IMR-90 (cell line): ENCODE results near the gene CCDC83. TPM values are rescaled to one million over a fixed set of nuclear protein-coding genes. Genes with fewer than 3 reads are reported as not detected.

Experiments used
- ATAC-seq: fragments of 200-7000 bp; cut with Tn5 transposase; 2 replicates; pipeline ENCODE4 v1.9.1; 2020; ENCODE audit warnings: low read depth, mild to moderate bottlenecking, moderate library complexity
- BruUV-seq: library from RNA; stranded (reverse); fragments of 400-500 nt; replicated peaks from 2 replicates; lab custom pipeline; 2021; lab: Mats Ljungman, UMichigan
- CTCF ChIA-PET: fragments of 300-600 bp; formaldehyde crosslinking; extraction: SDS; loops from one replicate; lab custom pipeline; 2021; ENCODE audit warnings: antibody characterized with exemption; lab: Yijun Ruan, JAX
- POLR2A ChIA-PET: fragments of 300-600 bp; sonication (Branson Sonifier 250); formaldehyde crosslinking; loops from one replicate; lab custom pipeline; 2022; ENCODE audit warnings: antibody characterized with exemption; ENCODE audit not compliant: unreplicated experiment; lab: Charles Lee
- DNase-seq: peaks from one replicate; pipeline ENCODE4 v3.0.0; 2013
- H2AFZ ChIP-seq: replicated peaks from 2 replicates; pipeline ENCODE3; 2013; ENCODE audit warnings: low read length, mild to moderate bottlenecking; ENCODE audit not compliant: poor library complexity
- H2AK5ac ChIP-seq: 2 replicates; pipeline ENCODE4 v1.6.1; 2013; ENCODE audit warnings: low read depth, low read length, inconsistent platforms
- H2AK9ac ChIP-seq: replicated peaks from 2 replicates; pipeline ENCODE3; 2013; ENCODE audit warnings: mild to moderate bottlenecking, low read depth, low read length, moderate library complexity; ENCODE audit not compliant: poor library complexity
- H2BK120ac ChIP-seq: 2 replicates; pipeline ENCODE4 v1.6.1; 2013; ENCODE audit warnings: low read depth, low read length, inconsistent platforms
- H2BK15ac ChIP-seq: 3 replicates; pipeline ENCODE4 v1.6.1; 2013; ENCODE audit warnings: low read depth, low read length, inconsistent platforms
- H2BK20ac ChIP-seq: 2 replicates; pipeline ENCODE4 v1.6.1; 2013; ENCODE audit warnings: low read depth, mild to moderate bottlenecking, inconsistent platforms, low read length, moderate library complexity
- H2BK5ac ChIP-seq: 2 replicates; pipeline ENCODE4 v1.6.1; 2013; ENCODE audit warnings: mild to moderate bottlenecking, low read depth, low read length, inconsistent platforms; ENCODE audit not compliant: poor library complexity, severe bottlenecking
- H3K14ac ChIP-seq: replicated peaks from 2 replicates; pipeline ENCODE4 v1.6.1; 2013; ENCODE audit warnings: low read depth, low read length, inconsistent platforms
- H3K18ac ChIP-seq: 2 replicates; pipeline ENCODE4 v1.6.1; 2013; ENCODE audit warnings: low read depth, low read length, control low read depth
- H3K23ac ChIP-seq: 2 replicates; pipeline ENCODE4 v1.6.1; 2013; ENCODE audit warnings: low read depth, low read length, inconsistent platforms
- H3K27ac ChIP-seq: 2 replicates; pipeline ENCODE4 v1.5.1; 2013; ENCODE audit warnings: mild to moderate bottlenecking, control low read depth, low read length; ENCODE audit not compliant: insufficient read depth
- H3K27me3 ChIP-seq: 2 replicates; pipeline ENCODE4 v1.6.1; 2013; ENCODE audit warnings: low read length; ENCODE audit not compliant: control insufficient read depth, insufficient read depth
- H3K36me3 ChIP-seq: 2 replicates; pipeline ENCODE4 v1.6.1; 2013; ENCODE audit warnings: low read length, mixed read lengths; ENCODE audit not compliant: control insufficient read depth, insufficient read depth
- H3K4ac ChIP-seq: 2 replicates; pipeline ENCODE4 v1.6.1; 2013; ENCODE audit warnings: low read depth, low read length, inconsistent platforms
- H3K4me1 ChIP-seq: 2 replicates; pipeline ENCODE4 v1.6.1; 2013; ENCODE audit warnings: low read length, mixed read lengths; ENCODE audit not compliant: control insufficient read depth, insufficient read depth
- H3K4me2 ChIP-seq: 2 replicates; pipeline ENCODE4 v1.6.1; 2013; ENCODE audit warnings: low read depth, mild to moderate bottlenecking, control low read depth, low read length, moderate library complexity
- H3K4me3 ChIP-seq: 2 replicates; pipeline ENCODE4 v1.5.1; 2013; ENCODE audit warnings: low read depth, mild to moderate bottlenecking, control low read depth, low read length, moderate library complexity; ENCODE audit not compliant: insufficient read depth
- H3K56ac ChIP-seq: 2 replicates; pipeline ENCODE4 v1.6.1; 2013; ENCODE audit warnings: low read length, inconsistent platforms; ENCODE audit not compliant: insufficient read depth; ENCODE audit errors: extremely low read depth
- H3K79me1 ChIP-seq, 2 experiments: 2 replicates each; pipeline ENCODE4 v1.6.1; 2013; ENCODE audit warnings: low read length in 2 of 2, inconsistent platforms in 1 of 2, low read depth in 1 of 2
- H3K9ac ChIP-seq: 2 replicates; pipeline ENCODE4 v1.6.1; 2013; ENCODE audit warnings: low read depth, low read length, control low read depth
- H3K9me1 ChIP-seq: 2 replicates; pipeline ENCODE4 v1.6.1; 2013; ENCODE audit warnings: low read length, inconsistent platforms; ENCODE audit not compliant: insufficient read depth
- H3K9me3 ChIP-seq: 2 replicates; pipeline ENCODE4 v1.6.1; 2013; ENCODE audit warnings: low read length; ENCODE audit not compliant: control insufficient read depth, insufficient read depth
- H4K20me1 ChIP-seq: 2 replicates; pipeline ENCODE4 v1.6.1; 2013; ENCODE audit warnings: low read length, inconsistent platforms; ENCODE audit not compliant: insufficient read depth
- H4K5ac ChIP-seq: 2 replicates; pipeline ENCODE4 v1.6.1; 2013; ENCODE audit warnings: mild to moderate bottlenecking, low read depth, low read length, control low read depth
- H4K8ac ChIP-seq, 2 experiments: 2 replicates each; pipeline ENCODE4 v1.6.1; 2013; ENCODE audit warnings: low read depth in 2 of 2, low read length in 2 of 2, control low read depth in 1 of 2, inconsistent platforms in 1 of 2
- H4K91ac ChIP-seq: 2 replicates; pipeline ENCODE4 v1.6.1; 2013; ENCODE audit warnings: low read depth, low read length, inconsistent platforms; ENCODE audit not compliant: insufficient read depth
- BHLHE40 ChIP-seq: fragments of 150-350 bp; IDR thresholded peaks from 2 replicates; pipeline ENCODE4 v1.6.1; 2016; ENCODE audit warnings: mild to moderate bottlenecking, low read depth, low read length
- CHD1 ChIP-seq: IDR thresholded peaks from 2 replicates; pipeline ENCODE4 v1.6.1; 2012; ENCODE audit warnings: low read depth, low read length, improper control_type of control experiment
- FOS ChIP-seq: fragments of 150-350 bp; IDR thresholded peaks from 2 replicates; pipeline ENCODE4 v1.6.1; 2016; ENCODE audit warnings: low read depth, low read length
- MAZ ChIP-seq: IDR thresholded peaks from 2 replicates; pipeline ENCODE4 v1.6.1; 2012; ENCODE audit warnings: low read depth, mild to moderate bottlenecking, low read length, improper control_type of control experiment, moderate library complexity, borderline replicate concordance
- NFE2L2 ChIP-seq: fragments of 150-350 bp; IDR thresholded peaks from 2 replicates; pipeline ENCODE4 v1.6.1; 2016; ENCODE audit warnings: low read depth, mild to moderate bottlenecking, low read length
- RAD21 ChIP-seq: IDR thresholded peaks from 2 replicates; pipeline ENCODE4 v1.6.1; 2012; ENCODE audit warnings: low read length, improper control_type of control experiment
- RCOR1 ChIP-seq: IDR thresholded peaks from 2 replicates; pipeline ENCODE4 v1.6.1; 2012; ENCODE audit warnings: mild to moderate bottlenecking, low read length, improper control_type of control experiment; ENCODE audit not compliant: insufficient replicate concordance
- SMC3 ChIP-seq: fragments of 150-350 bp; IDR thresholded peaks from 2 replicates; pipeline ENCODE4 v1.6.1; 2016; ENCODE audit warnings: low read depth, mild to moderate bottlenecking, antibody characterized with exemption, low read length, moderate library complexity
- WGBS, 2 experiments: methylation state at CpG; one replicate each; pipeline versions ENCODE4 v1.1.5 to v1.1.7; 2013; ENCODE audit warnings: missing lambda C conversion rate in 2 of 2; ENCODE audit not compliant: insufficient read length in 1 of 2; ENCODE audit errors: extremely low coverage in 2 of 2; 5-methylcytosine and 5-hydroxymethylcytosine counted together
- dilution Hi-C: fragments of 300-500 bp; cut with HindIII; formaldehyde crosslinking; loops from one replicate; pipeline ENCODE4 v1.14.3; 2018; ENCODE audit warnings: low sequenced_read_pairs; ENCODE audit not compliant: unreplicated experiment
- in situ Hi-C: fragments of 300-500 bp; cut with MboI; formaldehyde crosslinking; loops from 3 replicates; pipeline ENCODE4 v1.14.3; 2019; ENCODE audit warnings: low sequenced_read_pairs, inconsistent platforms, mixed read lengths
- intact Hi-C: fragments of 100-400 bp; cut with micrococcal nuclease; formaldehyde crosslinking; loops from 2 replicates; pipeline ENCODE4 v1.10.0; 2022
- polyA plus RNA-seq, 3 experiments: library from polyadenylated mRNA; depleted of rRNA; stranded (reverse); fragments of >200 nt; gene quantifications; 2 replicates each; pipeline ENCODE4 v1.2.3, GENCODE V29; 2012; ENCODE audit warnings: low replicate concordance in 1 of 3
- total RNA-seq: library from RNA; depleted of rRNA; stranded (reverse); fragments of >200 nt; gene quantifications from 2 replicates; pipeline ENCODE4 v1.2.3, GENCODE V29; 2012
- TF ChIP-seq, protein P1 (sequence below): conservative IDR thresholded peaks from 2 replicates; pipeline ENCODE4 v1.5.1; 2012; ENCODE audit warnings: mild to moderate bottlenecking, low read depth, low read length, improper control_type of control experiment
- TF ChIP-seq, protein P2 (sequence below): fragments of 150-350 bp; IDR thresholded peaks from 2 replicates; pipeline ENCODE4 v1.6.1; 2017; ENCODE audit warnings: mild to moderate bottlenecking, antibody characterized with exemption, low read length, low read depth

The CCDC83 gene
- total and polyA plus RNA-seq, 2 of the 4 experiments (the other 2 are of a cell fraction) = not detected

DNA sequence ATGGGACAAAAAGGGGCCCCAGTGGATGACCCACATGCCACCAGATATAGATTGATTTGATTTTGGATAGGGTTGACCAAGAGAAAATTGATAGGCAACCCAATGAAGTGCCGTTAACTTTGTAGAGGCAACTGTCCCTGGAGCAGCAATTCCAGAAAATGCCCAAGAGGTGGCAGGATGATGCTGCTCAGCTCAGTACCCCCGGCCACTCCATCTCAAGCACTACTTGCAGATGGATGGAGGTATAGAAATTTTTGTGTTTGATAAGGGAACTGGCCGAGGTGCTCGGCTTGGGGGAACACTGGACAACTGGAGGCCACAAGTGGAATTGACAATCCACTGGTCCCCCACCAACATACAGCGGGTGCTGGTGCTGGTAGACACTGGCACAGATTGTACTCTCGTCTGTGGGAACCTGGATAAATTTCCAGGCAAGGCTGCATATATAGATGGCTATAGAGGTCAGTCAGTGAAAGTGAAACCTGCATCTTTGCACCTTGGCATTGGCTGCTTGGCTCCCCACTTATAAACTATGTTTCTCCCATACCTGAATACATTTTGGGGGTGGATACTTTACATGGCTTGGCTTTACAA, 86.3 kb downstream of the CCDC83 start:
- H3K4me3 ChIP-seq = no peak overlapping the region
- no peak overlapping the region for H2BK20ac ChIP-seq

More for the DNA sequence above, 86.3 kb downstream of the CCDC83 start:
- Histone ChIP-seq H4K5ac (no peak overlapping the region), H2BK15ac (no peak overlapping the region), H3K36me3 (no peaks in the 10 kb centered on the region), H2AK5ac (no peak overlapping the region), H3K4ac (no peak overlapping the region), H2BK5ac (no peak overlapping the region), H3K18ac (no peak overlapping the region), H3K4me2 (no peak overlapping the region), H3K9me1 (no peaks in the 10 kb centered on the region; the same call in 1 of the 2 replicates), H2AFZ (peak overlapping the region; percentile 2), H3K56ac (no peak overlapping the region), H3K23ac (no peak overlapping the region), H3K27ac (no peak overlapping the region), H3K14ac (no peak overlapping the region), H2BK120ac (no peak overlapping the region), H3K9me3 (0 out of 2 replicates have a peak, but pooled peaks cover 2% of the 10 kb centered on the region), H3K4me1 (peaks cover 5% of the 10 kb centered on the region; the same call in 1 of the 2 replicates), H3K9ac (no peak overlapping the region), H3K27me3 (no peaks in the 10 kb centered on the region), H4K8ac (no peak overlapping the region), H2AK9ac (no peak overlapping the region), H3K79me1 (no peaks in the 10 kb centered on the region), H4K91ac (no peak overlapping the region), H4K20me1 (no peaks in the 10 kb centered on the region)
- ChIA-PET CTCF (no interaction called here), POLR2A (no interaction called here)
- ATAC-seq (peak; percentile 93), DNase-seq (peak; percentile 74)
- in situ Hi-C loops = no loop called here
- BruUV-seq = no TSS peak
- TF ChIP-seq MAZ (no peak), SMC3 (peak; percentile 78), FOS (no peak), NFE2L2 (no peak), RAD21 (peak; percentile 81), BHLHE40 (no peak), CHD1 (no peak), RCOR1 (no peak)
- TF ChIP-seq, protein P1, sequence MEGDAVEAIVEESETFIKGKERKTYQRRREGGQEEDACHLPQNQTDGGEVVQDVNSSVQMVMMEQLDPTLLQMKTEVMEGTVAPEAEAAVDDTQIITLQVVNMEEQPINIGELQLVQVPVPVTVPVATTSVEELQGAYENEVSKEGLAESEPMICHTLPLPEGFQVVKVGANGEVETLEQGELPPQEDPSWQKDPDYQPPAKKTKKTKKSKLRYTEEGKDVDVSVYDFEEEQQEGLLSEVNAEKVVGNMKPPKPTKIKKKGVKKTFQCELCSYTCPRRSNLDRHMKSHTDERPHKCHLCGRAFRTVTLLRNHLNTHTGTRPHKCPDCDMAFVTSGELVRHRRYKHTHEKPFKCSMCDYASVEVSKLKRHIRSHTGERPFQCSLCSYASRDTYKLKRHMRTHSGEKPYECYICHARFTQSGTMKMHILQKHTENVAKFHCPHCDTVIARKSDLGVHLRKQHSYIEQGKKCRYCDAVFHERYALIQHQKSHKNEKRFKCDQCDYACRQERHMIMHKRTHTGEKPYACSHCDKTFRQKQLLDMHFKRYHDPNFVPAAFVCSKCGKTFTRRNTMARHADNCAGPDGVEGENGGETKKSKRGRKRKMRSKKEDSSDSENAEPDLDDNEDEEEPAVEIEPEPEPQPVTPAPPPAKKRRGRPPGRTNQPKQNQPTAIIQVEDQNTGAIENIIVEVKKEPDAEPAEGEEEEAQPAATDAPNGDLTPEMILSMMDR = peak; percentile 74
- TF ChIP-seq, protein P2, sequence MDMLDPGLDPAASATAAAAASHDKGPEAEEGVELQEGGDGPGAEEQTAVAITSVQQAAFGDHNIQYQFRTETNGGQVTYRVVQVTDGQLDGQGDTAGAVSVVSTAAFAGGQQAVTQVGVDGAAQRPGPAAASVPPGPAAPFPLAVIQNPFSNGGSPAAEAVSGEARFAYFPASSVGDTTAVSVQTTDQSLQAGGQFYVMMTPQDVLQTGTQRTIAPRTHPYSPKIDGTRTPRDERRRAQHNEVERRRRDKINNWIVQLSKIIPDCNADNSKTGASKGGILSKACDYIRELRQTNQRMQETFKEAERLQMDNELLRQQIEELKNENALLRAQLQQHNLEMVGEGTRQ = no peak
- dilution Hi-C loops = no loop called here
- intact Hi-C loops = loop anchor here (1.0 to 2.0 kb wide), 4 partner anchors 87 to 350 kb away; partner anchors contain the start of gene CCDC83
- no CpG with 5 or more reads among the region's 6 CpGs for WGBS, 2 experiments
